ENCODE measurements around the gene RCBTB2.
A peak's percentile ranks its signal among the peaks of the same experiment; 100 is the strongest.

Gene RCBTB2

GRCh38 chr13:48531416-48532255 is 1.2 kb downstream of the RCBTB2 start:
- no peak for DNase-seq (ENCODE audit: low read depth in 3 of 3)

- no peak for DNase-seq (ENCODE audit: low read depth in 3 of 3)
These were observed 2.0 kb downstream of the RCBTB2 start for GRCh38 chr13:48530833-48531232.

- no peak for DNase-seq (ENCODE audit: low read depth in 3 of 3)
These were observed 4.2 kb downstream of the RCBTB2 start for GRCh38 chr13:48528720-48529119.

- no peak for DNase-seq (ENCODE audit: low read depth in 3 of 3)
These were observed 4.9 kb downstream of the RCBTB2 start for GRCh38 chr13:48527955-48528354.

GRCh38 chr13:48526286-48526685 is 6.6 kb downstream of the RCBTB2 start:
- DNase-seq (ENCODE audit: low read depth in 3 of 3), result no peak

- no peak for DNase-seq (ENCODE audit: low read depth in 3 of 3)
These were observed 14.8 kb downstream of the RCBTB2 start for GRCh38 chr13:48518083-48518482.

GRCh38 chr13:48515732-48516131 is 17.1 kb downstream of the RCBTB2 start:
- DNase-seq (ENCODE audit: low read depth in 3 of 3), result no peak

- DNase-seq (ENCODE audit: low read depth in 3 of 3), result no peak
These were observed 18.1 kb downstream of the RCBTB2 start for GRCh38 chr13:48514793-48515192.

- no peak for DNase-seq (ENCODE audit: low read depth in 3 of 3)
These were observed 21.2 kb downstream of the RCBTB2 start for GRCh38 chr13:48511621-48512230.

- DNase-seq (ENCODE audit: low read depth in 3 of 3), result no peak
These were observed 22.2 kb downstream of the RCBTB2 start for GRCh38 chr13:48510698-48511097.

- no peak for DNase-seq (ENCODE audit: low read depth in 3 of 3)
These were observed 24.9 kb downstream of the RCBTB2 start for GRCh38 chr13:48508011-48508410.

- DNase-seq (ENCODE audit: low read depth in 3 of 3), result no peak
These were observed 25.9 kb downstream of the RCBTB2 start for GRCh38 chr13:48507021-48507420.

- no peak for DNase-seq (ENCODE audit: low read depth in 3 of 3)
These were observed 26.7 kb downstream of the RCBTB2 start for GRCh38 chr13:48506092-48506701.

GRCh38 chr13:48505597-48506091 is 27.2 kb downstream of the RCBTB2 start:
- DNase-seq (ENCODE audit: low read depth in 3 of 3), result peak in 2 of 3 experiments; percentile 17 to 26

GRCh38 chr13:48505012-48505411 is 27.9 kb downstream of the RCBTB2 start:
- no peak for DNase-seq (ENCODE audit: low read depth in 3 of 3)

- DNase-seq (ENCODE audit: low read depth in 3 of 3), result no peak
These were observed 28.3 kb downstream of the RCBTB2 start for GRCh38 chr13:48504606-48505005.

GRCh38 chr13:48502601-48503319 is 30.1 kb downstream of the RCBTB2 start:
- no peak for DNase-seq (ENCODE audit: low read depth in 3 of 3)

- DNase-seq (ENCODE audit: low read depth in 3 of 3), result no peak
These were observed 31.2 kb downstream of the RCBTB2 start for GRCh38 chr13:48501705-48502104.

- DNase-seq (ENCODE audit: low read depth in 3 of 3), result no peak
These were observed 32.2 kb downstream of the RCBTB2 start for GRCh38 chr13:48500652-48501197.

GRCh38 chr13:48497669-48498068 is 35.2 kb downstream of the RCBTB2 start:
- no peak for DNase-seq (ENCODE audit: low read depth in 3 of 3)

GRCh38 chr13:48496271-48497161 is 36.4 kb downstream of the RCBTB2 start:
- DNase-seq (ENCODE audit: low read depth in 3 of 3), result peak in 1 of 3 experiments; percentile 15

Data from stimulated activated CD4-positive, alpha-beta T cell treated with anti-CD3 and anti-CD28 coated beads, TNF-alpha, amount 100 ng/mL, for 24 hours (primary cell).